GM19328 (cell line): ENCODE results near the gene DHX16.
A peak's percentile ranks its signal among the peaks of the same experiment; 100 is the strongest.

Experiments used
- ATAC-seq: cut with Tn5 transposase; IDR thresholded peaks from one replicate; pipeline ENCODE4 v1.9.1; 2021; ENCODE audit warnings: mild to moderate bottlenecking, moderate library complexity; ENCODE audit not compliant: unreplicated experiment

Gene DHX16

GRCh38 chr6:30696432-30696831 lies 23.6 kb upstream of the DHX16 start:
- ATAC-seq = no peak

GRCh38 chr6:30691208-30691847 lies 18.5 kb upstream of the DHX16 start:
- no peak for ATAC-seq

- no peak for ATAC-seq
Observed at GRCh38 chr6:30690403-30691207, 17.8 kb upstream of the DHX16 start, which contains the start of gene NRM. Gene NRM, minus strand, starts transcription at chr6:30690984. Its CDS starts 10 bp downstream, at chr6:30690974.

- no peak for ATAC-seq
Observed at GRCh38 chr6:30689985-30690384, 17.2 kb upstream of the DHX16 start.

- no peak for ATAC-seq
Observed at GRCh38 chr6:30689022-30689865, 16.4 kb upstream of the DHX16 start.

- ATAC-seq = no peak
Observed at GRCh38 chr6:30688569-30688968, 15.8 kb upstream of the DHX16 start.

GRCh38 chr6:30687659-30688431 lies 15.0 kb upstream of the DHX16 start:
- ATAC-seq = no peak

GRCh38 chr6:30686908-30687658 lies 14.3 kb upstream of the DHX16 start:
- ATAC-seq = peak; percentile 41

- no peak for ATAC-seq
Observed at GRCh38 chr6:30686009-30686907, 13.5 kb upstream of the DHX16 start, which contains the start of gene PPP1R18. Gene PPP1R18, minus strand, starts transcription at chr6:30686645. Its CDS starts 627 bp downstream, at chr6:30686018.

- no peak for ATAC-seq
Observed at GRCh38 chr6:30685157-30686008, 12.6 kb upstream of the DHX16 start.

GRCh38 chr6:30684386-30685156 lies 11.8 kb upstream of the DHX16 start:
- ATAC-seq = no peak

- no peak for ATAC-seq
Observed at GRCh38 chr6:30683980-30684338, 11.2 kb upstream of the DHX16 start.

- no peak for ATAC-seq
Observed at GRCh38 chr6:30683183-30683979, 10.6 kb upstream of the DHX16 start.

- peak; percentile 41 for ATAC-seq
Observed at GRCh38 chr6:30682143-30683117, 9.6 kb upstream of the DHX16 start.

- no peak for ATAC-seq
Observed at GRCh38 chr6:30681766-30682142, 8.9 kb upstream of the DHX16 start.
